GM18526 (cell line): ENCODE measurements around the gene UBALD1.

ENCODE experiments used
- POLR2A ChIP-seq: IDR thresholded peaks from 3 replicates; pipeline ENCODE4 v1.6.1; 2011; ENCODE audit not compliant: insufficient read length; ENCODE audit errors: extremely low read depth

The UBALD1 gene

GRCh38 chr16:4566144-4566543 is 48.5 kb downstream of the UBALD1 start:
- TF ChIP-seq POLR2A, result no peak

GRCh38 chr16:4564661-4565267 is 49.9 kb downstream of the UBALD1 start:
- no peak for TF ChIP-seq POLR2A

GRCh38 chr16:4561596-4561995 is 53.1 kb downstream of the UBALD1 start:
- no peak for TF ChIP-seq POLR2A
